ENCODE data around the gene NMU. TPM values are rescaled to one million over a fixed set of nuclear protein-coding genes. Genes with fewer than 3 reads are reported as not detected.
"Not testable (repeated sequence)": the region's sequence is repeated elsewhere in the genome, so short reads cannot be mapped to it uniquely, and the experiment has no call there.

Gene NMU
- total and polyA plus RNA-seq, 4 donors: 1.1 to 2.6 (median 1.6) TPM

DNA sequence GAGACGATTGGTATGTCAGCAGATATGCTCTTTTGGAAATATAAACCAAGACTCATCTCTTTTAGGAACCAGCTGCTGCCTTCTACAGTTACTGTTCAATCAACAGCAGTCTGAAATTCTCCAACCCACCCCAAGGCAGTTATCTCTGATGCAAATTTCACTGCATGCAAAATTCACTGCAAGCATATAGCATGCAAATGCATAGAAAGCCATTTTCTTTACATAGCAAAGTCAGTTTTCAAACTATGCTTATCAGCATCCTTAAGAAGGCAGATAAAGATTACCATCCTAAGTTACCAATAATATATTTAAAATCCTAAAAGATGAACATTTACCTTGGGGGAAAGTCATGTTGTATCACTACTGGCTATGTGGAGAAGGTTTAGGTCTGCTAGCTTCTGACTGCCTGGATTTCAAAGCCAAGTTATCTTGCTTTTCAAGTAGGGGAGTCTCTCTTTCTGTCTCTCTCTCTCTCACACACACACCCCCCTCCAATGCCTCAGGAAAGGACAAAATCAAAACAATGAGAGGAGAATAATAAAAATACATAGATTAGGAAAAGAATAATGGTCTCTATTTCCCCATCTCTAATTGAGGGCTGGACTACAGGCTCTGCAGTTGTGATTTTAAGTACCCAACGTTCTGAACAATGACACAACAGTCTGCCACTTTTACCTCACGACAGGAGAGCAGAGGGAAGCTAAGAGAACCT lies 1.5 kb downstream of the NMU start:
- Histone ChIP-seq H3K27me3 (ENCODE audit: control insufficient read depth in 3 of 3, insufficient read depth in 3 of 3, low read length in 2 of 3) (peaks cover 2 to 37% (median 37%) of the 10 kb centered on the region in 3 donors), H3K4me3 (no peak overlapping the region), H3K27ac (ENCODE audit: low read depth in 1 of 2, low read length in 1 of 2) (no peak overlapping the region), H3K9me3 (ENCODE audit: control insufficient read depth in 4 of 4, insufficient read depth in 3 of 4, low read length in 3 of 4) (peaks cover 0 to 1% (median 0%) of the 10 kb centered on the region in 4 donors), H3K9ac (ENCODE audit: insufficient read depth in 1 of 2, low read length in 2 of 2) (no peak overlapping the region), H3K36me3 (ENCODE audit: control insufficient read depth in 4 of 4, insufficient read depth in 4 of 4, low read length in 4 of 4) (no peaks in the 10 kb centered on the region), H3K4me1 (ENCODE audit: control insufficient read depth in 5 of 5, insufficient read depth in 5 of 5, low read length in 5 of 5) (peaks cover 0 to 15% (median 4%) of the 10 kb centered on the region in 5 donors)
- ATAC-seq (ENCODE audit: insufficient read depth, low FRiP score): no peak
- 32 to 33% methylated on average over 3 of the region's 3 CpGs for WGBS, 2 donors
- DNase-seq: no peak
- TF ChIP-seq, protein P1, sequence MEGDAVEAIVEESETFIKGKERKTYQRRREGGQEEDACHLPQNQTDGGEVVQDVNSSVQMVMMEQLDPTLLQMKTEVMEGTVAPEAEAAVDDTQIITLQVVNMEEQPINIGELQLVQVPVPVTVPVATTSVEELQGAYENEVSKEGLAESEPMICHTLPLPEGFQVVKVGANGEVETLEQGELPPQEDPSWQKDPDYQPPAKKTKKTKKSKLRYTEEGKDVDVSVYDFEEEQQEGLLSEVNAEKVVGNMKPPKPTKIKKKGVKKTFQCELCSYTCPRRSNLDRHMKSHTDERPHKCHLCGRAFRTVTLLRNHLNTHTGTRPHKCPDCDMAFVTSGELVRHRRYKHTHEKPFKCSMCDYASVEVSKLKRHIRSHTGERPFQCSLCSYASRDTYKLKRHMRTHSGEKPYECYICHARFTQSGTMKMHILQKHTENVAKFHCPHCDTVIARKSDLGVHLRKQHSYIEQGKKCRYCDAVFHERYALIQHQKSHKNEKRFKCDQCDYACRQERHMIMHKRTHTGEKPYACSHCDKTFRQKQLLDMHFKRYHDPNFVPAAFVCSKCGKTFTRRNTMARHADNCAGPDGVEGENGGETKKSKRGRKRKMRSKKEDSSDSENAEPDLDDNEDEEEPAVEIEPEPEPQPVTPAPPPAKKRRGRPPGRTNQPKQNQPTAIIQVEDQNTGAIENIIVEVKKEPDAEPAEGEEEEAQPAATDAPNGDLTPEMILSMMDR (IDR thresholded peaks at IDR 0.05; ENCODE audit: control extremely low read depth, extremely low read depth): no peak

- Histone ChIP-seq H3K4me1 (ENCODE audit: control insufficient read depth in 5 of 5, insufficient read depth in 5 of 5, low read length in 5 of 5) (peaks cover 0 to 15% (median 4%) of the 10 kb centered on the region in 5 donors), H3K9me3 (ENCODE audit: control insufficient read depth in 4 of 4, insufficient read depth in 3 of 4, low read length in 3 of 4) (peaks cover 0 to 1% (median 0%) of the 10 kb centered on the region in 4 donors), H3K4me3 (no peak overlapping the region), H3K27ac (ENCODE audit: low read depth in 1 of 2, low read length in 1 of 2) (no peak overlapping the region), H3K27me3 (ENCODE audit: control insufficient read depth in 3 of 3, insufficient read depth in 3 of 3, low read length in 2 of 3) (peaks cover 2 to 37% (median 37%) of the 10 kb centered on the region in 3 donors), H3K9ac (ENCODE audit: insufficient read depth in 1 of 2, low read length in 2 of 2) (no peak overlapping the region), H3K36me3 (ENCODE audit: control insufficient read depth in 4 of 4, insufficient read depth in 4 of 4, low read length in 4 of 4) (no peaks in the 10 kb centered on the region)
- DNase-seq (no peak), ATAC-seq (ENCODE audit: insufficient read depth, low FRiP score) (no peak)
- TF ChIP-seq, protein P1 (IDR thresholded peaks at IDR 0.05; ENCODE audit: control extremely low read depth, extremely low read depth): no peak
- 71 to 72% methylated on average over 6 of the region's 6 CpGs for WGBS, 2 donors
Observed at GRCh38 chr4:55633903-55634302, 2.2 kb downstream of the NMU start.

DNA sequence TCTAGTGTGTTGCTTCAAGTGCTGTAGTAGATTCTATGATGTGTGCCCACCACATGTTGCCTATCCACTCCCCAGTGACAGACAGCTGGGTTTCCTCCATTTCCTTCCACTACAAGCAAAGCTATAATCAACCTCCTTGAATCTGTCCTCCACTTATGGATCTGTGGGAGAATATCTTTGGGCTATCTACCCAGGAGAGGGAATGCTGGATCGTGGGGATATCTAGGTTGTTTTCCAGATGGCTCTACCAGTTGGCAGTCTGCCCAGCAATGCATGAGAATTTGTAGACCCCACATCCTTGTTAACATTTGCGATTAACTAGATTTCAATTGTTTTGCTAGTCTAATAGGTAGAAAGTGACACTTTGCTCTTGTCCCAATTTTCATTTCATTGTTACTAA lies 10.3 kb downstream of the NMU start:
- DNase-seq (no peak), ATAC-seq (ENCODE audit: insufficient read depth, low FRiP score) (no peak)
- Histone ChIP-seq H3K4me3 (no peak overlapping the region), H3K27ac (ENCODE audit: low read depth in 1 of 2, low read length in 1 of 2) (no peak overlapping the region), H3K27me3 (ENCODE audit: control insufficient read depth in 3 of 3, insufficient read depth in 3 of 3, low read length in 2 of 3) (no peaks in the 10 kb centered on the region), H3K9ac (ENCODE audit: insufficient read depth in 1 of 2, low read length in 2 of 2) (no peak overlapping the region), H3K36me3 (ENCODE audit: control insufficient read depth in 4 of 4, insufficient read depth in 4 of 4, low read length in 4 of 4) (no peaks in the 10 kb centered on the region), H3K9me3 (ENCODE audit: control insufficient read depth in 4 of 4, insufficient read depth in 3 of 4, low read length in 3 of 4) (no peaks in the 10 kb centered on the region), H3K4me1 (ENCODE audit: control insufficient read depth in 5 of 5, insufficient read depth in 5 of 5, low read length in 5 of 5) (no peaks in the 10 kb centered on the region)
- TF ChIP-seq, protein P1 (IDR thresholded peaks at IDR 0.05; ENCODE audit: control extremely low read depth, extremely low read depth): no peak
- 62 to 80% methylated on average over 2 of the region's 2 CpGs for WGBS, 2 donors

- H3K9ac ChIP-seq (ENCODE audit: insufficient read depth in 1 of 2, low read length in 2 of 2); H3K4me1 ChIP-seq (ENCODE audit: control insufficient read depth in 5 of 5, insufficient read depth in 5 of 5, low read length in 5 of 5); H3K36me3 ChIP-seq (ENCODE audit: control insufficient read depth in 4 of 4, insufficient read depth in 4 of 4, low read length in 4 of 4); H3K27ac ChIP-seq (ENCODE audit: low read depth in 1 of 2, low read length in 1 of 2); H3K9me3 ChIP-seq (ENCODE audit: control insufficient read depth in 4 of 4, insufficient read depth in 3 of 4, low read length in 3 of 4); H3K27me3 ChIP-seq (ENCODE audit: control insufficient read depth in 3 of 3, insufficient read depth in 3 of 3, low read length in 2 of 3); H3K4me3 ChIP-seq; DNase-seq; ATAC-seq (ENCODE audit: insufficient read depth, low FRiP score): not testable (repeated sequence)
- 67 to 75% methylated on average over 1 of the region's 1 CpG for WGBS, 2 donors
Observed at GRCh38 chr4:55624063-55624462, 12.0 kb downstream of the NMU start.
